HepG2 (cell line): ENCODE measurements around the gene CITED4. TPM values are rescaled to one million over a fixed set of nuclear protein-coding genes. Genes with fewer than 3 reads are reported as not detected.
A peak's percentile ranks its signal among the peaks of the same experiment; 100 is the strongest.

Source experiments
- CEBPB ChIP-seq: IDR thresholded peaks from 2 replicates; pipeline ENCODE4 v1.6.1; 2011; ENCODE audit warnings: low read depth, low read length, improper control_type of control experiment, borderline replicate concordance
- GATAD2A ChIP-seq: IDR thresholded peaks from 2 replicates; pipeline ENCODE4 v1.6.1; 2016
- HDAC1 ChIP-seq: sonication (generic); formaldehyde crosslinking; IDR thresholded peaks from 2 replicates; pipeline ENCODE4 v1.5.1; 2020; ENCODE audit warnings: mild to moderate bottlenecking, missing genetic modification reagents
- HNRNPL ChIP-seq: fragments of 200-400 bp; formaldehyde crosslinking; IDR thresholded peaks from 2 replicates; pipeline ENCODE4 v1.6.1; 2017; ENCODE audit warnings: mild to moderate bottlenecking, low read depth, low read length
- HNRNPLL ChIP-seq: fragments of 200-400 bp; formaldehyde crosslinking; IDR thresholded peaks from 2 replicates; pipeline ENCODE4 v1.6.1; 2017; ENCODE audit warnings: mild to moderate bottlenecking, low read depth, low read length; ENCODE audit not compliant: poor library complexity, severe bottlenecking
- IKZF1 ChIP-seq: fragments of 450-650 bp; IDR thresholded peaks from 2 replicates; pipeline ENCODE4 v1.7.1; 2016
- ZC3H13 ChIP-seq: sonication (generic); formaldehyde crosslinking; IDR thresholded peaks from 2 replicates; pipeline ENCODE4 v1.8.1; 2023; ENCODE audit warnings: mild to moderate bottlenecking, missing genetic modification reagents, moderate library complexity
- ZKSCAN1 ChIP-seq: fragments of 150-350 bp; IDR thresholded peaks from 2 replicates; pipeline ENCODE4 v1.6.1; 2014; ENCODE audit warnings: low read length
- ZNF224 ChIP-seq: sonication (generic); formaldehyde crosslinking; IDR thresholded peaks from 2 replicates; pipeline ENCODE4 v1.5.0; 2020; ENCODE audit warnings: mild to moderate bottlenecking, missing genetic modification reagents
- ZNF546 ChIP-seq: sonication (generic); formaldehyde crosslinking; conservative IDR thresholded peaks from 2 replicates; pipeline ENCODE4 v1.8.1; 2023; ENCODE audit warnings: mild to moderate bottlenecking, missing genetic modification reagents
- ZNF572 ChIP-seq: sonication (generic); formaldehyde crosslinking; IDR thresholded peaks from 2 replicates; pipeline ENCODE4 v1.5.1; 2020; ENCODE audit warnings: mild to moderate bottlenecking, missing genetic modification reagents
- polyA plus RNA-seq, 8 experiments: library from polyadenylated mRNA; depleted of rRNA in 3 of 8; stranded (reverse) in 7 of 8; unstranded in 1 of 8; fragments of >200 nt; fragmentation: Illumina TruSeq in 4 of 8; extraction: Trizol in 4 of 8; gene quantifications; 2 replicates each; pipeline versions ENCODE4 v1.2.1 to v1.2.3, GENCODE V29; 2011 to 2016; ENCODE audit warnings: low read depth in 4 of 8, missing spikeins in 1 of 8, mixed read lengths in 1 of 8; ENCODE audit not compliant: insufficient read depth in 1 of 8
- total RNA-seq, 5 experiments: library from RNA; depleted of rRNA; stranded (reverse); fragments of >200 nt; fragmentation: Illumina TruSeq; extraction: Trizol; gene quantifications; 2 replicates each; pipeline ENCODE4 v1.2.3, GENCODE V29; 2016; ENCODE audit warnings: low read depth in 1 of 5
- TF ChIP-seq, protein P1 (sequence below): sonication (generic); formaldehyde crosslinking; IDR thresholded peaks from 2 replicates; pipeline ENCODE4 v1.4.0; 2020; ENCODE audit warnings: missing genetic modification reagents
- TF ChIP-seq, protein P2 (sequence below): sonication (generic); formaldehyde crosslinking; IDR thresholded peaks from 2 replicates; pipeline ENCODE4 v1.8.1; 2023; ENCODE audit warnings: mild to moderate bottlenecking, moderate library complexity, missing genetic modification reagents
- TF ChIP-seq, protein P3 (sequence below): sonication (generic); formaldehyde crosslinking; IDR thresholded peaks from 2 replicates; pipeline ENCODE4 v1.5.0; 2020; ENCODE audit warnings: mild to moderate bottlenecking, missing genetic modification reagents, borderline replicate concordance
- TF ChIP-seq, protein P4 (sequence below): sonication (generic); formaldehyde crosslinking; IDR thresholded peaks from 2 replicates; pipeline ENCODE4 v1.4.0; 2020; ENCODE audit warnings: missing genetic modification reagents

CITED4 gene
- total and polyA plus RNA-seq, 2 of the 13 experiments (the other 11 are each of a cell fraction or from before 2014, with no cell fraction given), result 1.5 to 9.9 TPM

DNA sequence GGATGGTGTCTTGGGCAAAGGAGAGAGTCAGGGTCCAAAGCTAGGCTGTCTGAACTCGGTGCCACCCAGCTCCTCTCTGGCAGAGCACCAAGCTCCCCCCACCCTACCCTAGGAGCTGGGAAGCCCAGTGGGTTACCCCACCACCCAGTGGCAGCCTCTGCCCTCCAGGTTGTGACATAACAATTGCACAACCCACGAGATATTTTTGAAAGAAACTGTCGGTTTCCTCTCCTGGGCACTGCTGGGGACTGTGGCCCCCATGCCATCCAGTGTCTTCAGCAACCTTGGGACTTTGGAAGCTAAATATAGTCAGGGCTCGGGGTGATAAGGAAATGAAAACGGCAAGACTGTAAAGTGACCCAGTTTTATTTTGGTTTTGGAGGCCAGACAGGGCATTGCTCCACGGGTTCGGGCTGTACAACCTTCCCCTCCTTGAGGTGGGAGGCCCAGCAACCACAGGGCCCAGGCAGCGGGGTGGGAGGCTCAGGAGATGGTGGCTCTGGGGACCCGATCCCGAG lies 1.4 kb downstream of the CITED4 start (continued):
- TF ChIP-seq CEBPB (peak; percentile 87), ZNF224 (CRISPR knock-in tag) (no peak), HNRNPLL (no peak), ZKSCAN1 (no peak), ZNF546 (CRISPR knock-in tag) (no peak), ZNF572 (no peak), IKZF1 (no peak), HDAC1 (CRISPR knock-in tag) (no peak), ZC3H13 (CRISPR knock-in tag) (peak; percentile 30; the same call in 1 of the 2 replicates), HNRNPL (0 out of 2 replicates have a peak, but pooled peaks have one; percentile 50), GATAD2A (0 out of 2 replicates have a peak, but pooled peaks have one; percentile 18)
- TF ChIP-seq, protein P1, sequence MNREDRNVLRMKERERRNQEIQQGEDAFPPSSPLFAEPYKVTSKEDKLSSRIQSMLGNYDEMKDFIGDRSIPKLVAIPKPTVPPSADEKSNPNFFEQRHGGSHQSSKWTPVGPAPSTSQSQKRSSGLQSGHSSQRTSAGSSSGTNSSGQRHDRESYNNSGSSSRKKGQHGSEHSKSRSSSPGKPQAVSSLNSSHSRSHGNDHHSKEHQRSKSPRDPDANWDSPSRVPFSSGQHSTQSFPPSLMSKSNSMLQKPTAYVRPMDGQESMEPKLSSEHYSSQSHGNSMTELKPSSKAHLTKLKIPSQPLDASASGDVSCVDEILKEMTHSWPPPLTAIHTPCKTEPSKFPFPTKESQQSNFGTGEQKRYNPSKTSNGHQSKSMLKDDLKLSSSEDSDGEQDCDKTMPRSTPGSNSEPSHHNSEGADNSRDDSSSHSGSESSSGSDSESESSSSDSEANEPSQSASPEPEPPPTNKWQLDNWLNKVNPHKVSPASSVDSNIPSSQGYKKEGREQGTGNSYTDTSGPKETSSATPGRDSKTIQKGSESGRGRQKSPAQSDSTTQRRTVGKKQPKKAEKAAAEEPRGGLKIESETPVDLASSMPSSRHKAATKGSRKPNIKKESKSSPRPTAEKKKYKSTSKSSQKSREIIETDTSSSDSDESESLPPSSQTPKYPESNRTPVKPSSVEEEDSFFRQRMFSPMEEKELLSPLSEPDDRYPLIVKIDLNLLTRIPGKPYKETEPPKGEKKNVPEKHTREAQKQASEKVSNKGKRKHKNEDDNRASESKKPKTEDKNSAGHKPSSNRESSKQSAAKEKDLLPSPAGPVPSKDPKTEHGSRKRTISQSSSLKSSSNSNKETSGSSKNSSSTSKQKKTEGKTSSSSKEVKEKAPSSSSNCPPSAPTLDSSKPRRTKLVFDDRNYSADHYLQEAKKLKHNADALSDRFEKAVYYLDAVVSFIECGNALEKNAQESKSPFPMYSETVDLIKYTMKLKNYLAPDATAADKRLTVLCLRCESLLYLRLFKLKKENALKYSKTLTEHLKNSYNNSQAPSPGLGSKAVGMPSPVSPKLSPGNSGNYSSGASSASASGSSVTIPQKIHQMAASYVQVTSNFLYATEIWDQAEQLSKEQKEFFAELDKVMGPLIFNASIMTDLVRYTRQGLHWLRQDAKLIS, result no peak
- TF ChIP-seq, protein P2, sequence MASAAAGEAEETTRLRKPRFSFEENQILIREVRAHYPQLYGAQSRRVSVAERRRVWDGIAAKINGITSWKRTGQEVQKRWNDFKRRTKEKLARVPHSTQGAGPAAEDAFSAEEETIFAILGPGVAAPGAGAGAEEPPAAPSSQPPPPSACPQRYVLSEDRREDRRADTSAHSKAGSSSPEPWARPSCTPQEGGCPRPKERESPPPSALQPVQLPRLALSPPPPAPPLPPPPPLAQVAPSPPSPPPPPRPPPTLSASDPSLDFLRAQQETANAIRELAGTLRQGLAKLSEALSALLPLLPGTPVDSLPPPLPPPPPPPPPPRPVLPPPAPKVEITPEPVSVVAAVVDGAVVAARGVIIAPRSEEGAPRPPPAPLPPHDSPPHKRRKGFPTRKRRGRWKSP, result no peak
- TF ChIP-seq, protein P3, sequence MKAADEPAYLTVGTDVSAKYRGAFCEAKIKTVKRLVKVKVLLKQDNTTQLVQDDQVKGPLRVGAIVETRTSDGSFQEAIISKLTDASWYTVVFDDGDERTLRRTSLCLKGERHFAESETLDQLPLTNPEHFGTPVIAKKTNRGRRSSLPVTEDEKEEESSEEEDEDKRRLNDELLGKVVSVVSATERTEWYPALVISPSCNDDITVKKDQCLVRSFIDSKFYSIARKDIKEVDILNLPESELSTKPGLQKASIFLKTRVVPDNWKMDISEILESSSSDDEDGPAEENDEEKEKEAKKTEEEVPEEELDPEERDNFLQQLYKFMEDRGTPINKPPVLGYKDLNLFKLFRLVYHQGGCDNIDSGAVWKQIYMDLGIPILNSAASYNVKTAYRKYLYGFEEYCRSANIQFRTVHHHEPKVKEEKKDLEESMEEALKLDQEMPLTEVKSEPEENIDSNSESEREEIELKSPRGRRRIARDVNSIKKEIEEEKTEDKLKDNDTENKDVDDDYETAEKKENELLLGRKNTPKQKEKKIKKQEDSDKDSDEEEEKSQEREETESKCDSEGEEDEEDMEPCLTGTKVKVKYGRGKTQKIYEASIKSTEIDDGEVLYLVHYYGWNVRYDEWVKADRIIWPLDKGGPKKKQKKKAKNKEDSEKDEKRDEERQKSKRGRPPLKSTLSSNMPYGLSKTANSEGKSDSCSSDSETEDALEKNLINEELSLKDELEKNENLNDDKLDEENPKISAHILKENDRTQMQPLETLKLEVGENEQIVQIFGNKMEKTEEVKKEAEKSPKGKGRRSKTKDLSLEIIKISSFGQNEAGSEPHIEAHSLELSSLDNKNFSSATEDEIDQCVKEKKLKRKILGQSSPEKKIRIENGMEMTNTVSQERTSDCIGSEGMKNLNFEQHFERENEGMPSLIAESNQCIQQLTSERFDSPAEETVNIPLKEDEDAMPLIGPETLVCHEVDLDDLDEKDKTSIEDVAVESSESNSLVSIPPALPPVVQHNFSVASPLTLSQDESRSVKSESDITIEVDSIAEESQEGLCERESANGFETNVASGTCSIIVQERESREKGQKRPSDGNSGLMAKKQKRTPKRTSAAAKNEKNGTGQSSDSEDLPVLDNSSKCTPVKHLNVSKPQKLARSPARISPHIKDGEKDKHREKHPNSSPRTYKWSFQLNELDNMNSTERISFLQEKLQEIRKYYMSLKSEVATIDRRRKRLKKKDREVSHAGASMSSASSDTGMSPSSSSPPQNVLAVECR, result no peak
- TF ChIP-seq, protein P4, sequence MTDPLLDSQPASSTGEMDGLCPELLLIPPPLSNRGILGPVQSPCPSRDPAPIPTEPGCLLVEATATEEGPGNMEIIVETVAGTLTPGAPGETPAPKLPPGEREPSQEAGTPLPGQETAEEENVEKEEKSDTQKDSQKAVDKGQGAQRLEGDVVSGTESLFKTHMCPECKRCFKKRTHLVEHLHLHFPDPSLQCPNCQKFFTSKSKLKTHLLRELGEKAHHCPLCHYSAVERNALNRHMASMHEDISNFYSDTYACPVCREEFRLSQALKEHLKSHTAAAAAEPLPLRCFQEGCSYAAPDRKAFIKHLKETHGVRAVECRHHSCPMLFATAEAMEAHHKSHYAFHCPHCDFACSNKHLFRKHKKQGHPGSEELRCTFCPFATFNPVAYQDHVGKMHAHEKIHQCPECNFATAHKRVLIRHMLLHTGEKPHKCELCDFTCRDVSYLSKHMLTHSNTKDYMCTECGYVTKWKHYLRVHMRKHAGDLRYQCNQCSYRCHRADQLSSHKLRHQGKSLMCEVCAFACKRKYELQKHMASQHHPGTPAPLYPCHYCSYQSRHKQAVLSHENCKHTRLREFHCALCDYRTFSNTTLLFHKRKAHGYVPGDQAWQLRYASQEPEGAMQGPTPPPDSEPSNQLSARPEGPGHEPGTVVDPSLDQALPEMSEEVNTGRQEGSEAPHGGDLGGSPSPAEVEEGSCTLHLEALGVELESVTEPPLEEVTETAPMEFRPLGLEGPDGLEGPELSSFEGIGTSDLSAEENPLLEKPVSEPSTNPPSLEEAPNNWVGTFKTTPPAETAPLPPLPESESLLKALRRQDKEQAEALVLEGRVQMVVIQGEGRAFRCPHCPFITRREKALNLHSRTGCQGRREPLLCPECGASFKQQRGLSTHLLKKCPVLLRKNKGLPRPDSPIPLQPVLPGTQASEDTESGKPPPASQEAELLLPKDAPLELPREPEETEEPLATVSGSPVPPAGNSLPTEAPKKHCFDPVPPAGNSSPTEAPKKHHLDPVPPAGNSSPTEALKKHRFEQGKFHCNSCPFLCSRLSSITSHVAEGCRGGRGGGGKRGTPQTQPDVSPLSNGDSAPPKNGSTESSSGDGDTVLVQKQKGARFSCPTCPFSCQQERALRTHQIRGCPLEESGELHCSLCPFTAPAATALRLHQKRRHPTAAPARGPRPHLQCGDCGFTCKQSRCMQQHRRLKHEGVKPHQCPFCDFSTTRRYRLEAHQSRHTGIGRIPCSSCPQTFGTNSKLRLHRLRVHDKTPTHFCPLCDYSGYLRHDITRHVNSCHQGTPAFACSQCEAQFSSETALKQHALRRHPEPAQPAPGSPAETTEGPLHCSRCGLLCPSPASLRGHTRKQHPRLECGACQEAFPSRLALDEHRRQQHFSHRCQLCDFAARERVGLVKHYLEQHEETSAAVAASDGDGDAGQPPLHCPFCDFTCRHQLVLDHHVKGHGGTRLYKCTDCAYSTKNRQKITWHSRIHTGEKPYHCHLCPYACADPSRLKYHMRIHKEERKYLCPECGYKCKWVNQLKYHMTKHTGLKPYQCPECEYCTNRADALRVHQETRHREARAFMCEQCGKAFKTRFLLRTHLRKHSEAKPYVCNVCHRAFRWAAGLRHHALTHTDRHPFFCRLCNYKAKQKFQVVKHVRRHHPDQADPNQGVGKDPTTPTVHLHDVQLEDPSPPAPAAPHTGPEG, result no peak
